ENCODE data around the gene SMOC2.

DNA sequence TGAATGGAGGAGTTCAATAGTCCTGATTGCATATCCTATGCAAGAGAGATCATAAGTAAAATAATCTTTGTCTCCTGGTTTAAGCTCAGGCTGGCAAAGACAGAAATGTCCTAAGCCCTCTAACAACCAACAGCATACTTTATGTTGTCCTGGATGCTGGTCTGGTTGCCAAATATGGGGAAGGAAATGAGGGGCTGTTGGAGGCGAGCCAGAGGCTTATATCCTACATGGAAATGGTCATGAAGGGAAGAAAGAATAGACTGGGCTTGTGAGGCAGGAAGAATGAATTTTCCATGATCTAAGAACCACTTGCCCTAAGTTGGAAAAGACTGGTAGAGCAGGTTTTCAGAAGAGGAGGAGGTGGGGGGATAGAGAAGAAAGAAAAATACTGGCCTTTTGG is 237.1 kb downstream of the SMOC2 start:
- TF ChIP-seq CTCF (IDR thresholded peaks at IDR 0.05) (no peak), POLR2A (IDR thresholded peaks at IDR 0.05) (no peak)

All from Peyer's patch (tissue), 4 donors.